Measurements from ENCODE around the gene MYO9B.

DNA sequence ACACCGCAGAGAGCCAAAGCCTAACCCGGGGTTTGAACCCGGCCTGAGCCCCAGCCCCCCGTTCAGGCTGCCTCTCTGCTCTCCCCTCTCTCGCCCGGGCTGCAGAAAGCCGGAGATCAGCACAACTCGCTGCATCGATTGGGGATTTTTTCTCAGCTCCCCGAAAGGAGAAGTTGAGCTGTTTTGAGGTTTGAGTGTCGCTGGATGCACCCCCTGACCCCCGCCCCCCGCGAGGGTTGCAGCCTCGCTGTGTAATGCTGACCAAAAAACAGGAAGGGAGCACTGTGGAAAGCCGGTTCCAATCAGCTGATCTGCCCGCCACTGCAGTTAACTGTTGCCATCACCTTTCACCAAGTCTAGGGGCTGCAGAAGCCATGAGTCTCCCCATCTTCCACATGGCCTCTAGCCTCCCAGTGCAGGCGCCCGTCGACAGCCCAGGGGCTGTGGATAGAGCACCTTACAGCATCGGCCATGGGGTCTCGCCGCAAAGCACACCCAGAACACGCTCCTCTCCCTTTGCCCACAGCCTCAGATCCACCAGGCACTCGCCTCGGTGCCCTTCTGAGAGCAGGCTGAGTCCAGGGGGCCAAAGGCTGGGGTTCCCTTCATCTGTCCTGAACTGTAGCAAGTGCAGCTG lies 34.5 kb downstream of the MYO9B start:
- no peak for TF ChIP-seq PHF8 (CRISPR knock-in tag; IDR thresholded peaks at IDR 0.05)
- TF ChIP-seq, protein P1, sequence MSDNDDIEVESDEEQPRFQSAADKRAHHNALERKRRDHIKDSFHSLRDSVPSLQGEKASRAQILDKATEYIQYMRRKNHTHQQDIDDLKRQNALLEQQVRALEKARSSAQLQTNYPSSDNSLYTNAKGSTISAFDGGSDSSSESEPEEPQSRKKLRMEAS (IDR thresholded peaks at IDR 0.05): no peak
